NOMO-1 treated with DMSO at 0.1 percent for 48 hours (cell line): Measurements from ENCODE around the gene GADD45B.
"Not testable (repeated sequence)": the region's sequence is repeated elsewhere in the genome, so short reads cannot be mapped to it uniquely, and the experiment has no call there.

ENCODE experiments used
- DNase-seq: peaks from one replicate; lab custom pipeline; 2025; ENCODE audit not compliant: unreplicated experiment; lab: John Stamatoyannopoulos, UW

GADD45B gene

DNA sequence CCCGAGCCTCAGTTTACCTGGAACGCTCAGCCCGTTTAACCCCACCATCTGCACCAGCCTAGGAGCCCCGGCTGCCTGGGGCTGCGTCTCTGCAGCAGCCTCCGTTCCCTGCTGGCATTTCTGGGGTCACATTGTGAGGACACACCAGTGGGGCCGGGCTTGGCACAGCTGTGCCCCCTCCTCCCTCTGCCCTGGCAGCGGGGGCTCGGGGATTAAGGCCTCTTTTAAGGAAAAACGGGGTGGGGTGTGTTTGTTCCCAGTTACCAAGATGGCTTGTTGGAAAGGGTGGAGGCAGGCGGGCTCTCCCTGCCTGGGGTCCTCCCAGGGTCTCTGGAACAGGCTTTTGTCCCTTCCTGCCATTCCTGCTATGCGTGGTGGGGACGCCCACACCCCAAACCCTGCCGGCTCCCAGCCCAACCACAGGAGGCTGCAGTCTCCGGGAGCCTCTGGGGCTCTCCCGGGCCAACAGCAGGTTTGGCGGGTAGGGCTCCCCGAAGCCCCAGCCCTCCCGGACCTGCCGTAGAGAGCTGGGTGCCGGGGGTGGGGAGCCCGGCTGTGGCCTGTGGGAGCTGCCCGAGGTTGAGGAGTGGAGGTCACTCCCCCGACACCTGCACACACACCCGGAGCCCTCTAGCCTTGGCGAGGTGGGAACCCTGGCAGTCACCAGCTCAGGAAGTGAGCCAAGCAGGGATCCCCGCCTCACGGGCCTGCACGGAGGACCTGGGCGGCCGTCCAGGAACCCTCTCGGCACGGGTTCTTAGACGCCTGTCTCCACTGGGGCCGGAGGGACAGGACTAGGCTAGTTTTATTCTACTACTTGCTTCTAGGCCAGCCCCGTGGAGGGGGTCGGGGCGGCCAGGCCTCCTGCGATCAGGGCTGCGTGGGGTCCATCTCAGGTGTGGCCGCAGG lies 36.9 kb downstream of the GADD45B start:
- DNase-seq = no peak

DNA sequence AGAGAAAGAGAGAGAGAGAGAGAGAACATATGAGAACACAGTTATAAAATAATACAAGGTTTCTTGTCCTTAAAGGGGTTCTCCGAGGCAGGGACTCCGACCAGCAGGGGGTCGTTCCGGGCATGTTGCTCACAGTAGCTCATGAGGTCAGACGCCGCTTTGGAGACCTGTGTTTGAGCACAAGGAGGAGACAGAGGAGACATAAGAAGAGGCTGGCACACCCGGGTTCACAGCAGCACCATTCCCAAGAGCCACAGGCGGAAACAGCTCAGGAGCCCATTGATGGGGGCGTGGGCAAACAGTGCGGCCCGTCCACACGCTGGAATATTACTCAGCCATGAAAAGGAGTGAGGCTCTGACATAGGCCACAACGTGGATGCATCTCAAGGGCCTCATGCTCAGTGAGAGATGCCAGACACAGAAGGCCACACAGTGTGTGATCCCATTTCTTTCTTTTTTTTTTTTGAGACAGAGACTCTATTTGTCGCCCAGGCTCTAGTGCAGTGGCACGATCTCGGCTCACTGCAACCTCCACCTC lies 39.1 kb downstream of the GADD45B start:
- DNase-seq = no peak

DNA sequence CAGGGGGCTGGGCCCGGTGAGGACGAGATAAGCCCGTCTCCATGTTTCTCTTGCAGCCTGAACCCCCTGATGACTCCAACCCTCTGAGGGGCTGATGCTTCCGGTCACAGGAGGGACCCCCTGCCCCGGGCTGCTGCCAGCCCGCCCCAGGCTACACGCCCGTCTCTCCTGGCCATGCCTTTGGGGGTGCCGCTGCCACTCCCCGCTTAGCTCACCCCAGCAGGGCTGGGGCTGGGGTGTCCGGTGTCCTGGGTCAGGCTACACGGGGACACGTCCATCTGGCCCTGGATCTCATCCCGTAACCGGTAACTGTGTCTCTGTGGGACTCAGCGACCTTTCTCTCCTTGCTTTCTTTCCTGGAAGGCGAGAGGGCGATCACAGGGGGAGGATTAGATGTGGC lies 40.8 kb downstream of the GADD45B start:
- DNase-seq = no peak

DNA sequence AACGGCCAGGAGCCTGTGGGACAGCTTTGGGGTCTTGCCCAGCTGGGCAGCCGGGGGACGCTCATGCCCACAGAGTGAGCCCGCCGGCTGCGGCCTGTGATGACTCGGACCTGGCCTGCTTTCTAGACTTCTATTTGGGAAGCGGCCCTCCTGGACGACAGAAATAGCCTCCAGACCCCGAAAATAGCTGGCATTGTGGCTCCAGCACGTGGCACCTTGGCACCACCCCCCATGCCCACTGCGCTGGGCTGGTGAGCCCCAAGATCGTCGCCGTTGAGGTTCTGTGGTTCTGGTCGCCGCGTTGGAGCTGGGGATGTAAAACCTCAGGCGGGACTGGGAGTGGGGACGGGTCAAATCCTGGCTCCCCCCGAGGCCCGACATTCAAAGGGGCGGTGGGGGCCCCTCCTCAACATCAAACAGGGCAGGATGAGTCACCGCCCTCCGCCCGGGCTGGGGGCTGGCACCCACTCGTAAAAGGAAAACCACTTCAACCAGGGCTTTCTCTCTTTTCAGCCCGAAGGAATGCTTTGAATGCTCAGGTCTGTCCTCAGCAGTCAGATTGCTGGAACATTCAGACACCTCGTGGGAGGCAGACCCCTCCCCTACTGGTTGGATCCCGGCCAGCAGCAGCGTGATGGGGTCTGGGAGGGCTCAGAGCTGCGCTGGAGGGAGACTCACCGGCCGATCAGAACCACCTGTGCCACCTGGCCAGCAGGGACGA lies 42.1 kb downstream of the GADD45B start:
- no peak for DNase-seq

DNA sequence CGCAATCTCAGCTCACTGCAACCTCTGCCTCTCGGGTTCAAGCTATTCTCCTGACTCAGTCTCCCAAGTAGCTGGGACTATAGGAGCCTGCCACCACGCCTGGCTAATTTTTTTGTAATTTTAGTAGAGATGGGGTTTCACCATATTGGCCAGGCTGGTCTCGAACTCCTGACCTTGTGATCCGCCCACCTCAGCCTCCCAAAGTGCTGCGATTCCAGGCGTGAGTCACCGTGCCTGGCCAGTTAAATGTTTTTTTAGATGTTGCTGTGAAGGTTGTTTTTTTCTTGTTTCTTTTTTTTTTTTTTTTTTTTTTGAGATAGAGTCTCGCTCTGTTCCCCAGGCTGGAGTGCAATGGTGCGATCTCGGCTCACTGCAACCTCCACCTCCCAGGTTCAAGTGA lies 42.9 kb downstream of the GADD45B start:
- not testable (repeated sequence) for DNase-seq

DNA sequence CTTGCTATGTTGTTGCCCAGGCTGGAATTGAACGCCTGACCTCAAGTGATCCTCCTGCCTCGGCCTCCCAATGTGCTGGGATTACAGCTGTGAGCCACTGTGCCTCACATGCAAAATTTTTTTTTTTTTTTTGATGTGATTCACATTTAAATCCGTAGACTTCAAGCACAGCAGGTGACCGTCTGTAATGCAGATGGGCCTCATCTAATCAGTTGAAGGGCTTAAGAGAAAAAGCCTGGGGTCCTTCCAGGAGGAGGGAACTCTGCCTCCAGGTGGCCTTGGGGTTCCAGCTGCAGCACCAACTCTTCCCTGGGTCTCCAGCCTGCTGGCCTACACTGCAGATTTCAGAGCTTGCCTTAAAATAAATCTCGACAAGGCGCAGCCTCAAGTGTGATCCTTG lies 43.6 kb downstream of the GADD45B start:
- no peak for DNase-seq

DNA sequence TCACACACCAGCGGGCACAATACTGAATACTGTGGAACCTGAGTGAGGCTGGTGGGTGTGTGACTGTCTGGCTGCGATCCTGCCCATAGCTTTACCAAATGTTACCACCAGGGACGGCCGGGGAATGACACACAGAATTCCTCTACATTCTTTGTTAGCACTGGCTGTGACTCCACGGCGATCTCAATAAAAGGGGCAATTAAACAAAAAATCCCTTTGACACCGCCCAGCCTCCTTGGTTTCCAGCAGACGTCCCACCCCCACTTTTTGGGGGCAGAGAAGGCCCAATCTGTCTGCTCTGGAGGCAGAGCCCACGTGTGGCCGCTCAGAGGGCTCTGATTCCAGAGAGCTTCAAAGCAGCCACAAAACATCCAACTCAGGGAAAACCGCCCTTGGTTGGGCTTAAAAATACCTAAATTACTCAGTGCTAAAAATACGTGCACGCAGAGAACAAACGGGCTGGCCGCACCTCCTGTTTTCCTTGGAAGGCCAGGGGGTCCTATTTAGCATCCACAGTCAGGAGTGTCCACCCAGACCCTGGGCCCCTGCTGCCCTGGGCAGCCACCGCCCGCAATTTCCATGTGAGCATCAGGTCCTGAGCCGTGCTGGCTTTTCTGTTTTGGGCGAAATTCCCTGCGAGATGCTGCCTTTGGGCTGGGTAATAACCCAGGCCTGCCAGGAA lies 47.8 kb downstream of the GADD45B start:
- DNase-seq = no peak

DNA sequence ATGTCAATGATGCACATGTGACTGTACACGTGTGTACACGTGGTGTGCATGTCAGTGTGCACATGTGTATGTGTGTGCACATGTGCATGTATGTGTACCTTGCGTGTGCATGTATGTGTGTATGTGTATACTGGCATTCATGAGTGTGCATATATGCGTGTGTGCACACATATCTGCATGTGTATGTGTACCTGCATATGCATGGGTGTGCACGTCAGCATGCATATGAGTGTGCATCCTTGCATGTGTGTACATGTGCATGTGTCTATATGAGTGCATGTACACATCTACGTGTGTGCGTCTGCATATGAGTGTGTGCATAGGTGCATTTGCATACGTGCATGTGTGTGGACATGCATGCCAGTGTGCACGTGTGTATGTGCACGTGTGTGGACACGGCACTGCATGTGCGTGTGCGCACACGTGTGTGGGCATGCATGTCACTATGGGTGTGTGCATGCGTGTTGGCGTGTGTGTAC lies 48.5 kb downstream of the GADD45B start:
- no peak for DNase-seq

DNA sequence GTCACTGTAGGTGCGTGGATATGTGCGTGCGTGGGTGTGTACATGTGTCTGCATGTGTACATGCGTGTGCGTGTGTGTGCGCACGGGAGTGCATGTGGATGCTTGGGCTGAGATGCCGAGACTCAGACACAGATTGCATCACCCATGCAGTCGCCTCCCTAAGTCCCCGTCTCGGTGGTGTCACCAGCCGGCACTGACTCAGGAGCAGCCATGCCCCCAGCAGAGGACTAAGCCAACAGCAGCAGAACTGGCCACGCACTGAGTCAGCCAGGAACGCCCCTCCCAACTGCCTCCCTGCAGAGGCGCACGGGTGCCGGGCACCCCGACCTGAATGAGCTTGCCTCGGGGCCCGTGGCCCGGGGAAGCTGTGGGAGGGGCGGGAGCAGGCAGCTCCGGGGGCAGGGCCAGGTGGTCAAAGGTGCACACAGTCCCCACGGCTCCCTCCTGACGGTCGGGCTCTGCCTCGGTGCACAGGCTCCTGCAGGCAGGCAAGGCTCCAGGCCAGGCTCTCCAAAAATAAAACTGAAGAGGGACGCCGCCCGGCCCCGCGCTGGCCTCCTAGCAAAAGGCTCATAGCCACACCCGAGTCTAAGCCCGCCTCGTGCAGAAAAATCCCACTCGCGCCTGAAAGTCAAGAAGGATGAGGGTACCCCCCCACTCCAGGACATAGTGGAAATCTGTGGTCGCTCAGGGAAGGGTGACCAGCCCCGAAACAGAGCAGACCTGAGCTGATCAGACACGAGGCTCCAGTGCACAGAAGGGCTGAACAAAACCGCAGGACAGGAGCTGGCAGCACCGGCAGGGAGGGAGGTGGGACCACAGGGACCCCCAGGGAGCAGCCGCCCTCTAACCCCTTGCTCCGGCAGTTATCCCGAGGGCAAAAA lies 49.2 kb downstream of the GADD45B start:
- DNase-seq = peak; percentile 91

DNA sequence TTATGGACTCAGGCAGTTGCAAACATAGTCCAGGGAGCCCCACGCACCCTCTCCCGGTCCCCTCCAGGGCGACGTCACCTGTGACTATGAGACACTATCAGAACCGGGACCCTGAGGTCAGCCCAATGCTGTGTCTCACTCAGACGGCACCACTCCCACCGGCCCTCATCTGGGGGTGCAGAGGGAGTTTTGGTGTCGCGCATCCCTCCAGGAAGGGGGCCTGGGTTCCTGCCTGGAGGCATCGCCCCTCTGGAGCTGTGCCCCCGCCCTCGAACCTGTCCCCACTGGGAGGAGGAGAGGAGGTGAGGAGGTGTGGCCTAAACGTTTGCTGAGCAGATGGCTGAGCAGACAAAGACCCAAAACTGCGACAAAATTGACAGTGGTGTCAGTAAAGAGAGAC lies 51.2 kb downstream of the GADD45B start:
- no peak for DNase-seq

DNA sequence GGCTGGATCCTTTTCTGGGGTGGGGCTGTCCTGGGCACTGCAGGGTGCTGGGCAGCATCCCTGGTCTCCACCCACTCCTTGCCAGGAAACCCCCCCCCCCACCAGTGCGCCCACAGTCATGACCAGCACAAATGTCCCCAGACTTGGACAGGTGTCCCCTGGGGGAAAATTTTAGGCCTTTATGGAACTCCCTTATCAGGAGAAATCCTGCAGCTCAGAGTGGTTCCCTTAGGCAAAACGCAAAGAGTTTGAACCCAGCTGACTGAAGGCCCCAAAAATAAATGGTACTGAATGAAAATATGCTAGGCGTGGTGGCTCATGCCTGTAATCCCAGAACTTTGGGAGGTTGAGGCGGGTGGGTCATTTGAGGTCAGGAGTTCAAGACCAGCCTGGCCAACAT lies 51.8 kb downstream of the GADD45B start:
- DNase-seq = no peak
